Activated naive CD4-positive, alpha-beta T cell treated with Interleukin-2 at 50 U/mL for 16 hours (primary cell): Measurements from ENCODE around the gene MAP3K5.

Source experiments
- DNase-seq: peaks from one replicate; pipeline ENCODE4 v3.0.0-alpha.2; 2020

The MAP3K5 gene

DNA sequence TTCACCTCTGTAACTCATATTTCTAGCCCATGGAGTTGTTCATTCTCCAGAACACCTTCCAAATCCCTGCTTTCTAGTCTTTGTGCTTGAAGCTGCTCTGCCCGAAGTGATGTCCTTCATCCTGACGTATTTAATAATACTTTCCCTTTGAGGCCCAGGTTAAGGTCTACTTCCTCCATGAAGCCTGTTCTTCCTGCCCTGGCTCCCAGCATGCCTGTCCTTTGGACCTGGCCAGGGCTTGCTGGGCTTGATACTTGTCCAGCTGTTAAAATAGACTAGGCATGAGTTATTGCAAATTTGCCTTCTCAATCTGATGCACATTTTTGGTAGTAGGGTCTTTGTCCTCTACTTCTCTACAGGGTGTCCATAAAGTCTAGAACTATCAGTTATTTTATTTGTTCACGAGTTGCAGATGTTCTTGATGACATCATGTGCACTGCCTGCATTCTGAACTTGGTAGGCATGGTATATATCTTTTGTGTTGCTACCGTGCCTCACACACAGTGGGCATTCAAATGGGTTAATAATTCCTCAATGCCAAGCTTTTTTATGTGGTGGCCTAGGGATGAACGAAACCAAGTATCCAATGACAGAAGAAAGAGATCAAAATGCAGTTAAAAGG lies 239.0 kb downstream of the MAP3K5 start:
- no peak for DNase-seq

DNA sequence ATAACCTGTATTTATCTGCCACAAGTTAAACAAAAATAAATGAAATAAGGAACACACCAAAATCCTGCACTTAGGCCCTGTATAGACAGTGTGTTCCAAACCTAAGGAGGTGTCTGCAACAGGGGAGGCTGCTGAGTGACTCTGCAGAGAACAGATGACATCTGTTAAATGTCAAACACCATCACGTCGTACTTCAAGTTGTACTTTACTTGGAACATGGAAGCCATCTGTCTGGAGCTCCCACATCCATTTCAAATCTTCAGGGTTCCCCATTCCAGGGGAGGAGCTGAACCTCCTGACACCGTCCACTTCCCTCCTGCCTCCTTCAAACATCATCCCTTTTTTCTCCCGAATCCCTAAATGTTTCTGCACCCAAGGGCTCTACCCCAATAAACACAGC lies 240.2 kb downstream of the MAP3K5 start:
- no peak for DNase-seq

DNA sequence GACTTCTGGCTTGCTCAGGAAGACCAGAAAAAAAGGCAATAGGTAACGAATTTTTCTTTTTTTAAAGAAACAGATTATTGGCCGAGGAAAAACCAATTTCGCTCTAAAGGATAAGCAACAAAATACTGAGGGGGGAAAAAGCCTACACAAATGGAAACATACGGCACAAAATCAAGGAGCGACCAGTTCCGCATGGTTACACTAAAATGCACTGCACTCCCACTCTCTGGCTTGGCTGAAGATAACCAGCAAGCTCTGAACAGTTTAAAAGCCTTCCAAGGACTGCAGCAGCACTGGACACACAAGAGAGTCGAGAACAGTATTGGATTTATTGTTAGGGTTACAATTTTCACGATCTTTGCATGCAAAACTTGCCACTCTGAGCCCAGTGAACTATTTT lies 241.2 kb downstream of the MAP3K5 start:
- no peak for DNase-seq

DNA sequence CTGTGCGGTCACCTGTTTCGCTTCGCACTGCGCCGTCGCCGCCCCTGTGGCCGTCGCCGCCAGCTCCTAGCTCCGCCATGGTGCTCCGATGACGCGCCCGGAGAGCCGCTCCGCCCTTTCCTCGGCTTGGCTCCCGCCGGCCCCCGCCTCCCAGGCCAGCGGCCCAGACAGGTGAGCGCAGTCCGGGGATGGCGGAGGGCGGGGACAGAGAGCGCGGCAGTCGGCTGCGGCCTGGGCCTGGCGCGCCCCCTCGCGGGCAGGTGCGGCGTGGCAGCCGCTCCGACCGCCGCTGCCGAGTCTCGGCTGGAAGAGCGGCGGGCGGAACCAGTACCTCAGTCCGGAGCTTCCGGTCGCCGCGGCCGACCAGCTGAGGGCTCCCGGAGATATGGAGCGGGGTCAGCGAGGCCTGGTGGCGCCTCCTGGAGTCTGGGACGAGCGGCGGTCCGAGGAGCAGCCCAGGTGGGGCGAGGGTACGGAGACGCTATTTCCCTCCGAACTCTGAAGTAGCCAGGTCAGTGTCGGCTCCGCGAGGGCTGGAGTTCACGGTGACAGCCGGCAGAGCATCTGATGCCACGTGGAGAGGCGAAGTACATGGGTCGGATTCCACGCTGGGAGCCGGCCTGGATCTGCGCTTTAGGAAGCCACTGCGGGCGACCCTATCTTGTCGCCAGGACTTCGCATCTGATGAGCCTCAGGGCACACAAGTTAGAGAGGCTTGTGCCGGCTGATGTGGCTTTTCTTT lies 241.8 kb downstream of the MAP3K5 start, which contains the start of gene MAP7:
Gene MAP7 (minus strand): TSS at position 93 of the 742 bp plus-strand sequence. CDS start 14 bp downstream, at position 79.
- DNase-seq: peak; percentile 68

DNA sequence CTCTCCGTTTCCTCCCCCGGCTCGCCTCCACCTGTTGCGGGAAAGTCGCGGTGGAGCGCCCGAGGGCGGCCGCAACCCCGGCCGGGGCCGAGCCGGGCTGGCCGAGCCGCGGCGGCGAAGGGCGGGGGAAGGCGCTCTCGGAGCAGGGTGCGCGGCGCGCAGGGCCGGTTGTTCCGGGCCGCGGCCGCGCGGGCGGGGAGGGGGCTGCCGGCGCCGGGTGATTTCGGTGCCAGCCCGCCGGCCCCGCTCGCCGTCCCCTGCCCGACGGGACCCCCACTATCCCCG lies 242.3 kb downstream of the MAP3K5 start:
- no peak for DNase-seq

DNA sequence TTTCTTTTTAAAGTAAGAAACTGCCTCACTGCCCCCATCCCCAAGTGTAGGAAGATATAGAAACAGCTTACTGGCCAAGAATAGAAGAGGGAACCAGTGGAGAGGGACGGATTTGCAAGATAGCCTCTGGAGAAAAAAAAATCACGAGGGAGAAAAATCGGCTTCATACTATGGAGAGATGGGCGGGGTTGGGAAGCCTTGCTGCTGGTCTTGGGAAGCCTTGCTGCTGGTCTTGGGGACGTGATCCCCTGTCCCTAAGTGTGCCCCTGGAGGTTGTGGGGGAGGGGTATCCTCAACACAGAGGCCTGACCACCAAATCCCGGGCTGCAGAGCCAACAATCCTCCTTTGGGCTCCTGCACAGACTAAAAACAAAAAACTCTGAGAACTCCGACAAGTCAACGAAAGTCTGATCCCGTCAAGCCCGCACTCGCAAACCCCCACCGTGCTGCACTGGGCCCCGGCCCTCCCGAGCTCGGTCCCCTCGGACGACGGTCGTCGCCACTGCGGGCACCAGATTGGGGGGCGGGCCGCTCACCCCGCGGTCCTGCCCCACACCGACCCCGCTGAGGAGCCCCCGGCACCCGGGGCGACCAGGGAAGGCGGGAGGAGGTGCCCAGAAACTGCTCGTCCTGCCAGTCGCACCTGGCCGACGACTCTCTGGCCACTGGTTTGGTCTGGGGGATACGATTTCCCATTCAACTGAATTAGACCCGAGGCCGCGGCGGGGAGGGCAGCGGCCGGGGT lies 242.8 kb downstream of the MAP3K5 start:
- DNase-seq: no peak

DNA sequence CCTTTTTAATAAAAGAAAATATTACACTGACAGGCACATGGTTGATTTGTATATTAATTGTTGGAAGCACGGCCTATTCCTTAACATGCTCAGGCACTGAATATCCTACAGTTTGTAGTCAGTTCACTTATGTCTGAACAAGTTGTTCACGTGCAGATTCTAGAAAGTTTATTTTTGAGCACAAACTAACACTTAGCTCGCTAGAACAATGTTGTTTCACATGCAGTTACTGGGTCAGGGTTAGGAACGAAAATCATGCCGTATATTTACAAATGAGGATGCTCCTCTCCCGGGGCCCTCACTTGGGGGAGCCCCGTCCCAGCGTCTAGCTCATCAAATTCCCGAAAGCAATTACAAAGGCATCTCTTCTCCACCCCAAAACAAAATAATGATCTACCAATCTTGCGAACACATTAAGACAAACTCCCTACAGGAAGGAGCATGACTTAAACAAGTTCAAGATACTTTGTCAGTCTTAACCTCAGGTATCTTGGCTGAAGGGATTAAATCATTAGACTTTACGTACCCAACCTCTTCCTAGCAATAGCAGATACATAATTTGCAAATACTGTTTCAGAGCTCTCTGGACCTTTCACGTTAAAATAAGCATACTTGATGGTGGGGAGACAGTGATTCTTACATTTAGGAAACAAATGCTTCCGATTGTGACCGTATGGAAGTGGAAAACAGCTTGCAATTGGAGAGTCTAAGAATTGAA lies 243.5 kb downstream of the MAP3K5 start:
- no peak for DNase-seq

DNA sequence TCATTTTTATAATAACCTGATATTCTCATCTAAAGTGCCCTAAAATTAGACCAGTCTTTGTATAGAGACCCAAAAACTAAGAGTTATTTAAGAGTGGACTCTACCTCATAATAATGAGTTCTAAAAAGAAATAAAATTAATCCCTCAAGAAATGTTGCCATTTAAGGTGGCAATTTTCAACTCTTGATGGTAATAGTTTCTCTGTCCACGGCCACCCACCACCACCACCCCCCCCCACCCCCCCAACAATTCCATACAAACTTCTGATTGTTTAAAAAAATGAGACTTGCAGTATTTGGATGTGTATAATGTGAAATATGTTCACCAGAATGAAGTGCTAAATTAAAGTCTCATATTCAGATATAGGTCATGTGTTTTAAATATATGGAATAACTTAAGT lies 244.4 kb downstream of the MAP3K5 start:
- no peak for DNase-seq

DNA sequence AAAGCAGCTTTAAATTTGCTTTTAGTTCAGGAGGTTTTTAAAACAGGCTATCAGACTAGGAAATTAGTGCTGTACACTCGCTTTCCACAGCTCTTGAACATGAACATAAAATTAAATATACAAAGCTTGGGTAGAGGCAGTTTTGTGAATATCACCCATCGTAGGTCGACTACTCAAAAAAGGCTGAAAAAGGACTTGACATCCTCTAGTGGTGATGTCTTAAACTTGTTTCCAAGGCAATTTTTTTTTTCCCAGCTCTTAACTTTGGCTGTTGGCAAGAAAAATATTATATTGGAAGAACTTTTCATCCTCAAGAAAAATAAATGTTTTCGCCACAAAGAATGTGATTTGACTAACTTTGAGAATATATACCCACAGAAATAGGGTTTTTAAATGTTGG lies 244.9 kb downstream of the MAP3K5 start:
- DNase-seq: no peak

DNA sequence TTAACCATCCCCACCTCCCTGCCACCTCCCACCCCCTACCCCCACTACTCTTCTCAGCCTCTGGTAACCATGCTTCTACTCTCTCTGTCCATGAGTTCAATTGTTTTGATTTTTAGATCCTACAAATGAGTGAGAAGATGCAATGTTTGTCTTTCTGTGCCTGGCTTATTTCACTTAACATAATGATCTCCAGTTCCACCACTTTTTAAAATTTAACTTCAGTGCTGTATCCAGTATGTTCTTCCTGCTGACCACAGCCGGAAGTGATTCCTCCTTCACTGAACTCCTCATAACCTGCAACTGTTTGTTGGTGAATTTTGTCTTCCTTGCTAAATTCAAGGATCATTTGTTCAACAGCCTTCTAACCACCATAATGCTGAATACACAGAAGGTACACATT lies 245.9 kb downstream of the MAP3K5 start:
- no peak for DNase-seq

DNA sequence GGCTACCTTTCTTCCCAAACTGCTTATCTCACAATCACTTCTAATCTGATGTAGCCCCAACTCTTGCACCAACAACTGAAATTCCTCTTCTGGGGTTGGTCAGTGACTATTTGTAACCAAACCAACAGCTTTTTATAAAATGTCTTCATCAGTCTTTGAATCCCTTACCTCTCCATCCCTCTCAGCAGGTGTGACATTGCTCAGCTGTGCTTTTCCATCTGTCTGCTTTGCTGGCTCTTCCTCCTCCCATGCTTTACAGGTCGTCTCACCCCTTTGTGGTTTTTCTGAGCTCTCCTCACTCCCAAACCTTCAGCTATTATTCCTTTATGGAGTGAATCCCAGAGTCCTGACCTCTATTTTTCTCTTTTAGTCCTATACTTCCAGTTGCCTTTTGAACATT lies 248.0 kb downstream of the MAP3K5 start:
- no peak for DNase-seq

DNA sequence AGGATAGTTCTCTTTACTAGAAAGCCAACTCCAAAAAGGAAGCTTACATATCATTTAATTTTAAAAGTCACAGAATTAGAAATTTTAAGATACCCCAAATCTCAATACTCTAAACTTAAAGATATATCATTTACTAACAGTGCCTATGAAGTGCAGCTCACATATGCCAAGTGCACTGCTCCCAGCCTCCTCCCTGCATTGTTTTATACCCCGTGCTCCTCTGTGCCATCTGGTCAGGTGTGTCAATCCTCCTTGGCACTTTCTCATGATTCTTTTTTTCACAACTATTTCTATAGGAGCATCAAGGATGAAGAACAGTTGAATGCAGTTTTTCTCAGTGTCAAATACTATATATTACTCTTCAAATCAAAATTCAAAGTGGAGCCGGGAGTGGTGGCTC lies 250.9 kb downstream of the MAP3K5 start:
- no peak for DNase-seq

DNA sequence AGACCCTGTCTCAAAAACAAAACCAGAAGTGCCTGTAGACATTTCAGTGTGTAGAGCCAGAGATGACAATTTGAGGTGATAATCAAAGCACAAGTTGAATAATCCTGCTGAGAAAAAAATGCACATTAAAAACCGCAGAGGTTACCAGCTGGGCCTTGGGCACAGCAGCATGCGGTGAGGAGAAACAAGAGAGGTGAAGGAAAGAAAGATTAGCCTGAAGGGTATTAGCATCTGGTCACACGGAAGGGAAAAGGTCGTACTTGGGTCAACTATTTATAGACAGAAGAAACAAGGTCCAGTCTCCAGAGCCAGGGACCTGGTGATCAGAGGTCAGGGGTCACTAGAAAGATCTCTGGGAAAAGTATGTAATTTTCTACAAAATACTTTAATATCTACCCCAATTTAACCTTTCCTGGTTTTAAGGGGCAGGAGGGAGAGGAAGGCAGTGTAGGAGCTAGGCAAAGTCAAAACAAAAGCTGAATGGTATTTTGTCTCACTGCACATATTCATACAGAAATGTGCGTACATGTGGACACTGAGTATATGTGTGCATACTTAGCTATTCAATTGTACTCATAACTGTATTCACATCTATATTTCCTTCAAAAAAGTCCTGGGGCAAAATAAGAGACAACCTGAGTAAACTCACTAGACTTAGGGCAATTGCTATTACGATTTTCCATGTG lies 252.2 kb downstream of the MAP3K5 start:
- DNase-seq: no peak

DNA sequence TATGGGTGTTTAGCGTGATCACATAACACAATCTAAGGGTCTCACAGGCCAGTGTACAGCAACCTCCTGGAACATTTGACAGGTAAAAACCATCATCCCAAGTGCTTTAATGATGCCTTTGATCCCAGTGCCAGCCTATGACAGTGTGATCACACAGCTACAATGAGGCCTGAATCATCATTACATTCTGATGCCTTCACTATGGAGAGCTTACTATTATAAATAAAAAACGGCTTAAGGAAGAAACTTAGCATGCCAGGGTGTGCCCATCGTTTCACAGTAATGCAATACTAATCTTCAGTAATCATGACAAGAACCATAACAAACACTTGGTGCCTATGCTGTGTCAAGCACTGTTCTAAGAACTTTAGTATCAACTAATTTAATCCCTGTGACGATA lies 253.4 kb downstream of the MAP3K5 start:
- no peak for DNase-seq

DNA sequence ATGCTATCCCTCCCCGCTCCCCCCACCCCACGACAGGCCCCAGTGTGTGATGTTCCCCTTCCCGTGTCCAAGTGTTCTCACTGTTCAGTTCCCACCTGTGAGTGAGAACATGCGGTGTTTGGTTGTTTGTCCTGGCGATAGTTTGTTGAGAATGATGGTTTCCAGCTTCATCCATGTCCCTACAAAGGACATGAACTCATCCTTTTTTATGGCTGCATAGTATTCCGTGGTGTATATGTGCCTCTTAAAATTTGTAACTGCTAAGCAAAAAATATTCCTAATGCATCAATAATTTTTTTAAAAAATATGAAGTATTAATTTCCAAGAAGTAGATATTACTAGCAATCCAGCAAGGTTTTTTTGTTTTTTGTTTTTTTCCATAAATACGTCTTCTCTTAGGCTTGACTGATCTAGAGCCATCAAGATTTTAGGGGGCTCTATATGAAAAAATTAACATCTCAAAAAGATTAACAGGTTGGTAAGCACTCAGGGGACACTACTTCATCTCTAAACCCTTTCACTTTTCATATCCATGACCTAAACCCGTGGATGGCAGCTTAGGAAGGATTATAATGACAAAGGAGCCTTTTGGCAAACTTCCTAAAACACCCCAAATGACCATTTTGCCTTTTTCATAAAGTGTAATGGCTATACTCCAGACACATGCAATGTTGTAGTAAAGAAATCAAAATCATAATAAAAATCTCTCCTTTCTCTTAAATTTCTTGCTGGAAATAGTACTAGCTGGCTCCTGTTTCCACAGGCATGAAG lies 256.2 kb downstream of the MAP3K5 start:
- no peak for DNase-seq

DNA sequence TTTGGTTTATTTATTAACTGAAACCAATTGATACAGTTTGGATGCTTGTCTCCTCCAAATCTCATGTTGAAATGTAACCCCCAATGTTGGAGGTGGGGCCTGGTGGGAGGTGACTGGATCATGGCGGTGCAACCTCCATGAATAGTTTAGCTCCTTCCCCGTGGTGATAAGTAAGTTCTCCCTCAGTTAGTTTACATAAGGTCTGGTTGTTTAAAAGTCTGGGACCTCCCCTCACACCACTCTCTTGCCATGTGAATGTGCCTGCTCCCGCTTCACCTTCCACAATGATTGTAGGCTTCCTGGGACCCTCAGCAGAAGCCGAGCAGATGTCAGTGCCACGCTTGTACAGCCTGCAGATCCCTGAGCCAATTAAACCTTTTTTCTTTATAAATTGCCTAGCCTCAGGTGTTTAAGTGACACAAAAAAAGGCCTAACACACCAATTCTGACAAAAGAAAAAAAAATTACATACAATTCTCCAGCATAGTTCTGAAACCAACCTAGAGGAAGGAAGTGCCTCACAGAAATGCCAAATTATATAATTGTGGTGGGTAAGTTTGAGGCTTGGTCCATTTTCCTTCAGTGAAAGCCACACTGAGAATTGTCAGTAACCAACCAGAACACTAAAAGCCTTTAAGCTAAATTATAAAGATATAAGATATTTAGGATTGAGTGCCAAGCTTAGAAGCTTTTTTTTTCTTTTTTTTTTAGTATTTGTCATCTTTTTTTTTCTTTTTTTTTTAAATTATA lies 257.1 kb downstream of the MAP3K5 start:
- no peak for DNase-seq

DNA sequence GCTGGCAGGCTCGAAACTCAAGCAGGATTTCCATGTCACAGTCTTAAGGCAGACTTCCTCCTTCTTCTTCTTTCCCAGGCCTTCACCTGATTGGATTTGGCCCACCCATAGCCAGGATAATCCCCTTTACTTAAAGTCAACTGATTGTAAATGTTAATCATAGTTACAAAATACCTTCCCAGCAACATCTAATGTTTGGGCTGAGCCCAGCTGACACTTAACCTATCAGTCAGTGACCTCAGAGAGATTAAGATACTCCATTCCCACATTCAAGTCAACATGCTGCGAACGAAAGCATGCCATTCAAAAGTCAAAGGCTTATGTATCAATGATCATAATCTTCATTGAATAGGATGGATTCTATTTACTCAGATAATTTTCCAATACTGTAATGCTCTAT lies 258.0 kb downstream of the MAP3K5 start:
- no peak for DNase-seq

DNA sequence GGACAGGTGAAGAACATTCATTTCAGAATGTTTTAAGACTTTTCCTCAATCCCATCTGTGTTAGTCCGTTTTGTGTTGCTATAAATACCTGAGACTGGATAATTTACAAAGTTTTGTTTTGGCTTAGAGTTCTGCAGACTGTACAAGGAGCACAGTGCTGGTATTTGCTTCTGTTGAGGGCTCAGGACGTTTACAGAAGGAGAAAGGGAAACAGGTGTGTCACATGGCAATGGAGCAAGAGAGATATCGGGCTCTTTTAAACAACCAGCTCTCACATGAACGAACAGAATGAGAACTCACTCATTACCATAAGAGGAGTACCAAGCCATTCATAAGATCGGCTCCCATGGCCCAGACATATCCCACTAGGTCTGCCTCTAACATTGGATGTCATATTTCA lies 258.8 kb downstream of the MAP3K5 start:
- DNase-seq: no peak

DNA sequence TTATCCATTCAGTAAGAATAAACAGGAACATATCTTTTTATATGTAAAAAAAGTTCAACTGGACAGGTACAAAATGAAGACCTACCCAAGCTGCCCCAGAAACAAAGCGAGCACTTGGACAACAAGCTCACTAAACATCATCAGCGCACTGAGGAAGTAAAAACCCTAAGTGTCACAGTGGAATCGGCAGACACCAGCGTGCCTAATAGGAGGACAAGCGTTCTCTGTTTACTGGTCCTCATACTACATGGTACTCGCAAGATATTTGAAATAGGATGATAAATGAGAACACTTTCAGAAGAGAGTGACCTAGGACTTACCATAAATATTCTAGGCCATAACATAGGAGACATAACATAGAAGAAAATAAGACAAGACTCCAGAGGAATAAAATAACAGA lies 260.2 kb downstream of the MAP3K5 start:
- no peak for DNase-seq

DNA sequence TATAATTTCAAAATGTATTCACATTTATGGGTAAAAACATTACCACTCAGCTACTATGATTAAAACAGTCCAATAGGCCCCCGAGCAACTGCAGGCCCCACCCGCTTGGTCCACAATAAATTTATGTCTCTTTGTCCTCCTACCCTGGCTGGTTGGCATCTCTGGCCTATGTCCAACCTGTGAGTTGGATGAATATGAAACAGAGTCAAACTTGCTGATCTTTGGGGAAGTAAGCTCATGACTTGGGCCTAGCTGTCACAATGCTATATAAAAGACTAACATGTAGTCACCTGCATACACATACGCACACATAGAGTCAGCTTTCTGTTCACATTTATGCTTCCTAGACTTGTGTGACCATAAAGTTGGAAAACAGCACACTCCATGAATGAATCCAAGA lies 262.6 kb downstream of the MAP3K5 start:
- no peak for DNase-seq

DNA sequence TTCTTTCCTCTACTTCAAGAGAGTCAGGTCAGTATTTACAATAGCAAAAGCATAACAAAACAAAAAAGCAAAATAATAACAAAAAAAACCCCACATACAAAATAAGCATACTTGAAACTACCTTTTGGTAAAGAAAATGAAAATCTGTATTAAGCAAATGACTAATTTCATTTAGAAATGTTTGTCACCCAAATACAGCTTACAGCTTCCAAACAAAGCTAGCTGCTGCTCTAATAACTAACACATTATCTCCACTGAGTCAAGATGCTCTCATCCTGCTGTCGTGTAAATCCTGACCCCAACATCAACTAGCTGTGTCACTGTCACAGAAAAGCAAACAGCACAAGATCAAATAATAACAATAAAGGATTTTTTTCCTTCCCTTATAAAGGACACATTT lies 263.8 kb downstream of the MAP3K5 start:
- DNase-seq: no peak

DNA sequence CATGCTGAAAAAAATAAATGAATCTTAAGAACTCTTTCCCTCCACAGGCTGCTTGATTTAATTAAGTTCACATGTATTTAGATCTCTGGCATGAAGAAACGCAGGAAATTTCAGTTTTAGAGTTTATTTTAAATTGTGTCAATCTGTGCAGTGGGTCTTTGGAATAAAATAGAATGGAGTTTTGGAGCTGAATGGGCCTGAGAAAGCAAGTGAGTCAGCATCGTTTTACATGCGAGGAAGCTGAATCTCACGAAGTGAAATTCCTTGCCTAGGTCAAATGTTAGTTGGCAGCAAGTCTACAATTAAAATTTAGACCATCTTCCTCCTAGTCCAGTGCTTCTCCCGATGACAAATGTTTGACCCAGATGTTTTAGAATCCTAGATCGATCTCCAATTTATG lies 264.4 kb downstream of the MAP3K5 start:
- no peak for DNase-seq
